Transverse colon (tissue), 3 donors: ENCODE data around the gene ACVR1.

Experiments used
- CTCF ChIP-seq, 5 experiments: fragments of 200-600 bp in 3 of 5; fragments of 450-650 bp in 2 of 5; sonication (generic) in 3 of 5; IDR thresholded peaks; 1 replicate in 2 of 5; 2 replicates in 3 of 5; pipeline ENCODE4 v1.5.1; 2016 to 2017; ENCODE audit warnings: antibody characterized with exemption in 5 of 5, inconsistent platforms in 3 of 5, mild to moderate bottlenecking in 2 of 5, moderate library complexity in 1 of 5
- EP300 ChIP-seq: sonication (generic); formaldehyde crosslinking; IDR thresholded peaks from one replicate; pipeline ENCODE4 v1.6.1; 2017; ENCODE audit warnings: antibody characterized with exemption, low read depth

- TF ChIP-seq CTCF (IDR thresholded peaks at IDR 0.05) (no peak), EP300 (no peak)
Observed at GRCh38 chr2:157822993-157823392, 53.1 kb downstream of the ACVR1 start.
